HepG2 (cell line): ENCODE measurements around the gene CCNQ. TPM values are rescaled to one million over a fixed set of nuclear protein-coding genes. Genes with fewer than 3 reads are reported as not detected.

Experiments used
- CEBPB ChIP-seq: IDR thresholded peaks from 2 replicates; pipeline ENCODE4 v1.6.1; 2011; ENCODE audit warnings: low read depth, low read length, improper control_type of control experiment, borderline replicate concordance
- CEBPG ChIP-seq: IDR thresholded peaks from 2 replicates; pipeline ENCODE4 v1.6.1; 2016
- CTCF ChIP-seq: sonication (generic); formaldehyde crosslinking; IDR thresholded peaks from 2 replicates; pipeline ENCODE4 v1.5.0; 2020; ENCODE audit warnings: mild to moderate bottlenecking, missing genetic modification reagents, moderate library complexity
- ETV6 ChIP-seq: sonication (generic); formaldehyde crosslinking; conservative IDR thresholded peaks from 2 replicates; pipeline ENCODE4 v1.4.0; 2020; ENCODE audit warnings: missing genetic modification reagents
- HNRNPLL ChIP-seq: fragments of 200-400 bp; formaldehyde crosslinking; IDR thresholded peaks from 2 replicates; pipeline ENCODE4 v1.6.1; 2017; ENCODE audit warnings: mild to moderate bottlenecking, low read depth, low read length; ENCODE audit not compliant: poor library complexity, severe bottlenecking
- MED13 ChIP-seq: sonication (generic); formaldehyde crosslinking; IDR thresholded peaks from 2 replicates; pipeline ENCODE4 v1.5.0; 2020; ENCODE audit warnings: missing genetic modification reagents
- NAIF1 ChIP-seq: sonication (generic); formaldehyde crosslinking; IDR thresholded peaks from 2 replicates; pipeline ENCODE4 v1.5.0; 2020; ENCODE audit warnings: mild to moderate bottlenecking, missing genetic modification reagents, borderline replicate concordance
- NR2F2 ChIP-seq: IDR thresholded peaks from 2 replicates; pipeline ENCODE4 v1.6.1; 2012; ENCODE audit warnings: low read depth, inconsistent platforms, borderline replicate concordance
- RFX3 ChIP-seq: IDR thresholded peaks from 2 replicates; pipeline ENCODE4 v1.6.1; 2016; ENCODE audit warnings: missing biosample characterization, missing genetic modification reagents
- SAP130 ChIP-seq: IDR thresholded peaks from 2 replicates; pipeline ENCODE4 v1.6.1; 2016; ENCODE audit warnings: low read depth
- THAP7 ChIP-seq: sonication (generic); formaldehyde crosslinking; IDR thresholded peaks from 2 replicates; pipeline ENCODE4 v1.8.1; 2023; ENCODE audit warnings: mild to moderate bottlenecking, missing genetic modification reagents
- UBTF ChIP-seq: sonication (generic); formaldehyde crosslinking; IDR thresholded peaks from 2 replicates; pipeline ENCODE4 v1.4.0; 2020; ENCODE audit warnings: mild to moderate bottlenecking, missing genetic modification reagents
- ZFP41 ChIP-seq: sonication (generic); formaldehyde crosslinking; IDR thresholded peaks from 2 replicates; pipeline ENCODE4 v1.4.0; 2020; ENCODE audit warnings: mild to moderate bottlenecking, missing genetic modification reagents, borderline replicate concordance
- ZFX ChIP-seq: sonication (generic); formaldehyde crosslinking; IDR thresholded peaks from 2 replicates; pipeline ENCODE4 v1.4.0; 2020; ENCODE audit warnings: mild to moderate bottlenecking, low read depth, missing genetic modification reagents, moderate library complexity
- ZNF441 ChIP-seq: sonication (generic); formaldehyde crosslinking; IDR thresholded peaks from 2 replicates; pipeline ENCODE4 v1.7.0; 2021; ENCODE audit warnings: missing genetic modification reagents, borderline replicate concordance
- ZNF460 ChIP-seq: sonication (generic); formaldehyde crosslinking; IDR thresholded peaks from 2 replicates; pipeline ENCODE4 v1.5.1; 2020; ENCODE audit warnings: missing genetic modification reagents, mild to moderate bottlenecking, borderline replicate concordance
- ZNF550 ChIP-seq: sonication (generic); formaldehyde crosslinking; IDR thresholded peaks from 2 replicates; pipeline ENCODE4 v1.4.0; 2020; ENCODE audit warnings: mild to moderate bottlenecking, missing genetic modification reagents, borderline replicate concordance
- ZNF687 ChIP-seq: sonication (generic); formaldehyde crosslinking; IDR thresholded peaks from 2 replicates; pipeline ENCODE4 v1.5.1; 2020; ENCODE audit warnings: mild to moderate bottlenecking, missing genetic modification reagents, moderate library complexity
- polyA plus RNA-seq, 8 experiments: library from polyadenylated mRNA; depleted of rRNA in 3 of 8; stranded (reverse) in 7 of 8; unstranded in 1 of 8; fragments of >200 nt; fragmentation: Illumina TruSeq in 4 of 8; extraction: Trizol in 4 of 8; gene quantifications; 2 replicates each; pipeline versions ENCODE4 v1.2.1 to v1.2.3, GENCODE V29; 2011 to 2016; ENCODE audit warnings: low read depth in 4 of 8, missing spikeins in 1 of 8, mixed read lengths in 1 of 8; ENCODE audit not compliant: insufficient read depth in 1 of 8
- total RNA-seq, 5 experiments: library from RNA; depleted of rRNA; stranded (reverse); fragments of >200 nt; fragmentation: Illumina TruSeq; extraction: Trizol; gene quantifications; 2 replicates each; pipeline ENCODE4 v1.2.3, GENCODE V29; 2016; ENCODE audit warnings: low read depth in 1 of 5

Gene CCNQ
- total and polyA plus RNA-seq, 2 of the 13 experiments (the other 11 are each of a cell fraction or from before 2014, with no cell fraction given): 15.0 to 25.5 TPM

- peak; percentile 38 for TF ChIP-seq ZNF687 (CRISPR knock-in tag)
- 0 out of 2 replicates have a peak, but pooled peaks have one; percentile 31 for TF ChIP-seq ZFX (CRISPR knock-in tag)
- peak; percentile 93 for TF ChIP-seq CEBPG (CRISPR knock-in tag)
- peak; percentile 79 for TF ChIP-seq RFX3
- no peak for TF ChIP-seq ZNF441 (CRISPR knock-in tag)
- TF ChIP-seq CTCF (CRISPR knock-in tag): 0 out of 2 replicates have a peak, but pooled peaks have one; percentile 12
- no peak for TF ChIP-seq THAP7 (CRISPR knock-in tag)
- TF ChIP-seq NAIF1 (CRISPR knock-in tag): 0 out of 2 replicates have a peak, but pooled peaks have one; percentile 48
- no peak for TF ChIP-seq ZNF460 (CRISPR knock-in tag)
- TF ChIP-seq ZNF550 (CRISPR knock-in tag): no peak
- TF ChIP-seq ZFP41 (CRISPR knock-in tag): no peak
- TF ChIP-seq MED13 (CRISPR knock-in tag): no peak
- no peak for TF ChIP-seq UBTF (CRISPR knock-in tag)
- no peak for TF ChIP-seq NR2F2
- TF ChIP-seq HNRNPLL: peak; percentile 98
- TF ChIP-seq CEBPB: peak; percentile 96
- TF ChIP-seq SAP130 (CRISPR knock-in tag): peak; percentile 44
- no peak for TF ChIP-seq ETV6
These were observed 34.8 kb downstream of the CCNQ start (continued) for GRCh38 chrX:153564047-153564606.
